Dermis blood vessel endothelial cell (primary cell): Measurements from ENCODE around the gene ITPR2. TPM values are rescaled to one million over a fixed set of nuclear protein-coding genes. Genes with fewer than 3 reads are reported as not detected.
"Not testable (repeated sequence)": the region's sequence is repeated elsewhere in the genome, so short reads cannot be mapped to it uniquely, and the experiment has no call there.

Experiments used
- DNase-seq: peaks from one replicate; pipeline ENCODE4 v3.0.0; 2010
- total RNA-seq: library from RNA; depleted of rRNA; stranded (reverse); fragments of >200 nt; gene quantifications from 2 replicates; pipeline ENCODE4 v1.2.3, GENCODE V29; 2014

The ITPR2 gene
- total RNA-seq, 1 donor from 2014 or later: 43.2 TPM

DNA sequence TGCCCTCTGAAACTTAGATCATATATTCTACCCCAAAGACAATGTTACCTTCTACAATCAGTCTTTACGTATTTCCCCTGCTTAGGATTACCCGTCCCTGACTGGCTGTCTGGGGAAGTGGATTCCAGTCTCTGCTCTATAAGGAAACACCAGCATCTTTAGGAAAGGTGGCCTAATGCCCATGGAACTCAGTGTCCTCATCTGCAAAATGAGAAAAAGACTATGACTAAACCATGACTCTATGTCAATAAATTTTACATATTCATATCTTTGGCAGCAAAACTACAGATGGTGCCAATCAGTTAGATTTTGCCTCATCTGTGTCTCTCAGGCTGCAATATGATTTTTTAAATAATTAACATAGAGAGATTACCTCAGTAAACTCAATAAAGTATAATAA lies 133.8 kb downstream of the ITPR2 start:
- DNase-seq: peak; percentile 31

DNA sequence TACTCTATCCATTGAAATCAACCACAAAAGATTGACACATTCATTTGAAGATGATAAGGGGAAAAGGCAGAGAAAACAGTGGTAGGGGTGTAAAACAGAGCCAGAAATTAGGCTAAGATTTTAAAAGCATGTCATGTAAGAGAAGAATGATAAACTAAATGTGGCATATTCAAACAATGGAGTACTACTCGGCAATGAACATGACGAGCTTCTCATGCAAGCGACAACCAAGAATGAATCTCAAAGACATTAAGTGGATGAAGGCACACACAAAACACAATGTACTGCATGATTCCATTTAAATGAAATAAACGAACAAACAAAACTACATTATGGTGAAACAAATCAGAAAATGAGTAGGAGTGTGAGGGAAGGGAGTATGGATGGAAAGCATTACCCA lies 134.8 kb downstream of the ITPR2 start:
- DNase-seq: no peak

DNA sequence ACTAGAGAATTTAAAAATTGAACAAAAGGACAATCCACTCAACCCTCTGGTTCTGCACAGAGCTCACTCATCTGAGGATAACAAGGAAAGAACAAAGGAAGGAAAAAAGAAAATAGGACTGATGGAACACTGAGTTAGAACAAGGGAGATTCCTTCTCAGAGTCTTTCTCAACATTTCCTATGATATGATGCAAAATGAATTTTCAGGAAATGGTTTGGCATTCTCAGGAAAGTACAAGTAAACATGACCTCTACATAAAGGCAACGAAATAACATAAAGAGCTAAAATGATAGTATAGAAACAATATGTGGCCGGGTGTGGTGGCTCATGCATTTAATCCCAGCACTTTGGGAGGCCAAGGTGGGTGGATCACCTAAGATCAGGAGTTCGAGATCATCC lies 135.8 kb downstream of the ITPR2 start:
- peak; percentile 64 for DNase-seq

DNA sequence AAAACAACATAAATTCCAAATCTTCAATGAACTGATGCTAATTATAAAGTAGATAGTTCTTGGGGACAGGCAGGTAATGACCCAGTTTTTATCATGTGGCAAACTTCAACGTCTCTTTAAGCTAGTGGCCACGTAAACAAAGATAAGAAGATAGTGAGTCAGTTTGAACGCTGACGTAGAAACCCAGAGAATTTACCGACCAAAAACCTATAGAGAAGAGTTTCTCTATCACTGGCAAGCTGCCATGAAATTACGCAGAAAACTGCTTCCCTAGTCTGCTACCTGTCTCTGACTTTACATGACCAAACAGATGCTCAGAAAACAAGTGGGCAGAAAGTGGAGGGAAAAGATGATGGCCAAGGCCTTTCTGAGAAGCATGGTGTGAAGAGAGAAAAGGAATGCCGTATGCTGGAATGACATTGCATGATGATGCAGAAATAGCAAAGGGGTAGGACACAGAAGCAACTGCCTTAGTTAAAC lies 136.3 kb downstream of the ITPR2 start:
- peak; percentile 64 for DNase-seq

DNA sequence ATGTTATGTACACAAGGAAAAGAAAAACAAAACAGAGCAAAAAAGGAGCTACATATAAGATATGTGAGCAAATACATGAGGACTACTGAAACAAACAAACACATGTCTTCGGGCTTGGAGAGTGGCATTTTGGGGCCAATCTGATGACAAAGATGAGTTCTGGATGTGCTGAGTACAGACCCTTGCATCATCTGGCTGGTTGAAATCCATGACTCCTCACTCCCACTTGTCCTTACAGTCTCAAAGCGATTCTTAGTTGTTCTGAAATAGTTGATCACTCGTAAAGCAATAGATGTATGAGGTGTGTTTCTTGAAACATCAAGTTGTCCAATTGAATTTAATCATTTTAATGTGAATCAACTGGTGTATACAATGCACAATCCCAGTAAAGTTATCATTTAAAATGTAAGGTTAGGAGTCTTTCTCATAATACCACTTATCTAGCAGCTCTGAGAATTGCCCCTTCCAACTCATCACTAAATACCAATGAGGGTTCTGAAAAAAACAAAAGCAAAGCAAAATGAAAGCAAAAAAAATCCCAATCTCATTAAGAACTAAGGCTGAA lies 136.9 kb downstream of the ITPR2 start:
- DNase-seq: no peak

DNA sequence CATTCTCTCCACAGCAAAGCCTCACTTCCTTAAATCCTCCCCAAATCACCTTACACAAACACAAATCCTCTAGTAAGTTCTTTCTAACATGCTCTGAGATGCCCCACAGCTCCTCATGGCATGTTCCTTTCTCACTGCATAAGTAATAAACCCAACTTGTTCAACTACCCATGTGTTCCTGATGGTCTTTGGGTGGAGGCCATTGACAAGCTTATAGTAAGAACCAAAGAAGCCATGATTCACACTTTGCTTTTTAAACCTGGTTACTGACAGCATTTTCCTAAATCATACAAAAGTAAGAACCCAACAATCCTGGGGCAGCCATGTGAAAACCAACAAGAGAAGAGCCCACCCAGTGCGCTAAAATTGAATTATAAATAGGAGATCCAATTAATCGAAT lies 138.6 kb downstream of the ITPR2 start:
- no peak for DNase-seq

DNA sequence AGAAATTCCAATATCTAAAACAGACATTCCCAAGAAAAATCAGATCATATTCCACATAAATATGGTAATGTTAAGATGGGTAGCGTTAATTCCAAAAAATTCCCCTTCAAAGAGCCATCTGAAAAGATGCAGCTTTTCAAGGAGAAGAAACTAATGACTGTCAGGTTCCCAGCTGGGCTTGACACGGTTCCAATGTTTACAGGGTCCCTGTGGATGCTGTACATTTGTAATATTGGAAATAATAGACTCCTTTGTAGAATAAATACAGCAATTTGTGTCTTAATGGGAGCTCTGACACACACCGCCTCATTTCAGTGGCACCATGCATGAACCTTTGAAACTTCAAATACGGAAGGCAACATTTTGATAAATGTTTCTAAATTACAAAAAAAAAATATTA lies 140.6 kb downstream of the ITPR2 start:
- no peak for DNase-seq

DNA sequence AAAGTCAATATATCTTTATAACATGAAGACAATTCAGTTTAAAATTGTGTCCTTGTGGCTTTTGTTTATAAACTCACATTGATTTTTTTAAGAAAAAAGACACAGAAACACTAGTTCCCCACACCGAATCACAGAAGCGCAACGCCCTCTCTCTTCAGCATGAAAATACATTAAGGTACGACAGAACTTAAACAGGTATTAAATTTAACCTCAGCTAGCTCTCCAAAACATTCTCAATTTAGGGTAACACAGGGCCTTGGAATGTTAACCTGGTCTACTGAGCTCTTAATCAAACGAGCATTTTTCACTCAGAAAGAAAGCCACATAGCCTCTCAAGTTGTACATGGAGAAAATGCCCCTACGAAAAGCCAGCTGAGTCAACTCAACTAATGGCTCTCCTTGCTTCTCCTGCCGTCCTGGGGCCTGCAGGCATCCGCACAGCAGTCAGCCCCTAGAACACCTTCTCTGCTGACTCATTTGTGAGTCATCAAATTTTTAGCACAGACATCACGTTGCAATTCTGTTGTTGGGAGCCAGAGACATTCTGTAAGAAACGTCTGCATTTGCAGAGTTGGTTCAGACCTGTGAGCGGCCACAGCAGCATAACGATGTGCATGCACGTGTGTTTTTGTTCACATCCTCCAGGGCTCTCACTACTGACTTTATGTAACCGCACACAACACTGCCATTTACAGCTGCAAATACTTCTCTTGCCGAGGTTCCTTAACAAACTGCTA lies 141.6 kb downstream of the ITPR2 start:
- peak; percentile 95 for DNase-seq

DNA sequence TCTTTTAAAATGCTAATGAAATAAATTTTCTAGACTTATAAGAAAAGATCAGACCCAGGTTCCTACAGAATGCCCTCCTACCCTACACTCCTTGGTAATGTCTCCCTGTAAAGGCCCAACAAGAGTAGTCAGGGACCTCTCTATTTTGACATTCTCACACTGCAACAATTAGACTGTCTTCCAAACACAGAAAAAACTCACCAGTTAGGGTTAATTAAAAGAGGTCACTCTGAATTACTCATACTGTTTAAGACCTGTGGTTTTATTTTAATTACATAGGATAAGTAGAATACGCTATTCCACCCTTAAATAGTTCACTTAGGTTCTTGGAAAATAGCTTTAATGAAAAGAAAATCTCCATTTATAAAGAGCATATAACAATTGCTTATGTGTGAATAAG lies 142.4 kb downstream of the ITPR2 start:
- DNase-seq: no peak

DNA sequence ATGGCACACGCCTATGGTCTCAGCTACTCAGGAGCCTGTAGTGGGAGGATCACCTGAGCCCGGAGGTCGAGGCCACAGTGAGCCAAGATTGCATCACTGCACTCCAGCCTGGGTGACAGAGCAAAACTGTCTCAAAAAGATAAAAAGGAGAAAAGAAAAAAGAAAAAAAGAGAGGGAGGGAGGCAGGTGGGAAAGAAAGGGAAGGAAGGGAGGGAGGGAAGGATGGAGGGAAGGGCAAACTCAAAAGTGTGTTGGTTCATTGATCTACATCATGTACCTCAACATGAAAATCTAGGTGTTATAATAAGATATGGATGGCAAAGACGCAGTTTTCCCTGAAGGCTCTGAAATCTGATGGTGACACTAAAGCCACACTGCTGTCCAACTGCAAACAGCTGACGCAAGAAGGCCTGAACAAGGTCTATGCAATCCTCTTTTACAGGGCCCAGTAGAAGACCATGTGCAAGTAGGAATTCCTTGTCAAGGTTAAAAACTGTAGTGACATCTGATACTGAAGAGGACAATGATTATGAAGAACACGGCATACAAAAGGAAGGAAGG lies 143.6 kb downstream of the ITPR2 start:
- peak; percentile 21 for DNase-seq

DNA sequence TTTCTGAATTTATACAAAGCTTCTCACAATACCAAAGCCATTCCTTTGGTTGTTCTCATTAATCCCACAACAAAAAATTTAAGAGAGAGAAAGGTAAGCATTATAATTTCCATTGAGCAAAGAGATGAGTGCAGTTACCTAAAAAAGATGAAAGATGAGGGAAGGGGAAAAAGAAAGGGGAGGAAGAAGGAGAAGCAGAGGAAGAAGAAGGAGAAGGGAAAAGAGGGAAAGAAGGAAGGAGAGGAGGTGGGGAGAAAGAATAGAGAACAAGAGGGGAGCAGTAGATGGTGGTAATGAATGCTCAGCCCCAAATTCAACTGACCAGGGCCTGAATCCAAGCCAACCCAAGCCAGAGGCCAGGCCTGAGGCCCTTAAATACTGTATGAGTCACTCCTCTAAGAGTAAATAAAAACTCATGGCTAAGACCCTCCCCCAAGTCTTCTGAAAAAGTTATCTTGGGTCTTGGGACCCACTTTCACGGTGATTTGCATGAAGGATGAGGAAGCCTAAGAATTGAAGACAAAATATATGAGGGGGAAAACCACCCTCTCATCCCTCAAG lies 144.6 kb downstream of the ITPR2 start:
- no peak for DNase-seq

DNA sequence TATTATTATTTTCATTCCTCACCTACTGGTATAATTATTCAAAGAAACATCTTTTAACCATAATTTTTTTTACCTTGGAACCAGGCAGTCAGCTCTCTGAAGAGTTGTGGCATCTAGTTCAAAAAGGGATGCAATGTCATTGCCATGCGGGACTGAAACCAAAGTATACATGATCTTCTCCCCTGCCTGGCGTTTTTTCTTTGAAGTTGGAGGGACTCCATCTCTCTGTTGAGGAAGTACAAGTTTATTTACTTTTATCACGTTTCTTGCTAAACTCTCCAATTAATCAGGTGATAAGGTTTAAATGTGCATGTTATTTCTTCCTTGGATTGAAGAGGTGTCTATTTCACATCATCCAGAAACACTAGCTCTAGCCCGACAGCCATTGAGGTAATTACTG lies 146.6 kb downstream of the ITPR2 start:
- no peak for DNase-seq

DNA sequence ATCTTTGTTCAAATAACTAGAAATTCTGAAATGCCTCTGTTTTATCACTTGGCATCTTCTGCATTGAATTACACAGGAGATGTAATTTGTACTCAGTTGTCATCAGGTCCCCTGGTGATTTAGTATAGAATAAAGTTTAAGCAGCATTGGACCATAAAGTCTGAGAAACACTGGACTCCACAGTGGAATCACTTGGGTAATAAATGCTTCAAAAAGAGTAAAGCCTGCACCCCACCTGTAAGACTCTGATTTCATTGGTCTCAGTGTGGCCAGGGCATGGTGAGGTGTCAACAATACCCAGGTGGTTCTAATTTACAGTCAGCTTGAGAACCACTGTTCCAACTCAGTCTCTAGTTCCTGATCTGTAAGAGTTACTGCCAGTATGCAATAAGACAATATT lies 148.9 kb downstream of the ITPR2 start:
- DNase-seq: no peak

DNA sequence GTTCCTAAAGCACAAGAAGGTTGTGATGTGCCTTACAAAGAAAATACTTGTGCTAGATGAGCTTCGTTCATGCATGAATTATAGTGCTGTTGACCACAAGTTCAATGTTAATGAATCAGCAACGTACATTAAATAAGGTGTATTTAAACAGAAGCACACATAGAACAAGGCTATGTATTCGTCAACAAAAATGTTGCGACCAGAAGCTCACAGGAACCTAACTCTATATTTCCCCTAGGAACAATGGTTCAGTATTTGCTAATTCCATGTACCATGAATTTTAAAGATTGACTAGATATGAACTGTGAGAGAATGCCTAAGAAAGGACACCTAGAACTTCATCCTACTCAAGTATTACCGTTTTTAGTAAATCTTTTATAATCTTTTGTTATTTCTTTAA lies 149.6 kb downstream of the ITPR2 start:
- DNase-seq: no peak

DNA sequence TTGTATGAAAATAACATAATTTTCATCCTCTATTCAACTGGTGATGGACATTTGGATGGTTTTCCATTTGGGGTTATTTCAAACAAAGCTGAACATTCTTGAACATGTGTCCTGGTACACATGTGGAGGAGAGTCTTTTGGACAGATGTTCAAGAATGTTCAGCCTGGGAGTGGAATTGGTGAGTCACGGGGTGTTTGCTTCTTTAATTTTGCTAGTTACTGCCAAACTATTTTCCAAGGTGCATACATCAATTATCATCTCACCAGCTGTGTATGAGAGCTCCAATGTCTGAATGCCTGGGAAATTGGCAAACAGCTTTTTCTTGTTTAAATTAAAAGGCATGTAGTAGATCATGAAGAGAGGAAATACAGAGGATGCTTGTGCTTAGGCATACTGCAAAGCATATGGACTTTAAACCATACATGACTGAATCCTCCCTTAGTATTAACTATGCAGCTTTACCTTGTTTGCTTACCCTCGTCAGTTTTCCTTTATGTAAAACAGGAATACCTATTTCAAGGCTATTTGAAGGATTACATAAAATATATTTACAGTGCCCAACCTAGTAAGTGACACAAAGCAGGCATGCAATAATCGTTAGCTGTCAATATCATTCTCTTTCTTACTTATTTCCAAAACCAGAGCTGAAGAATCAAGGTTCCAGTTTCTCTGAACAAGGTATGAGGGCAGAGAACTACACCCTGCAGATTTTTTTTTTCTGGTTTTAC lies 152.1 kb downstream of the ITPR2 start:
- peak; percentile 46 for DNase-seq

DNA sequence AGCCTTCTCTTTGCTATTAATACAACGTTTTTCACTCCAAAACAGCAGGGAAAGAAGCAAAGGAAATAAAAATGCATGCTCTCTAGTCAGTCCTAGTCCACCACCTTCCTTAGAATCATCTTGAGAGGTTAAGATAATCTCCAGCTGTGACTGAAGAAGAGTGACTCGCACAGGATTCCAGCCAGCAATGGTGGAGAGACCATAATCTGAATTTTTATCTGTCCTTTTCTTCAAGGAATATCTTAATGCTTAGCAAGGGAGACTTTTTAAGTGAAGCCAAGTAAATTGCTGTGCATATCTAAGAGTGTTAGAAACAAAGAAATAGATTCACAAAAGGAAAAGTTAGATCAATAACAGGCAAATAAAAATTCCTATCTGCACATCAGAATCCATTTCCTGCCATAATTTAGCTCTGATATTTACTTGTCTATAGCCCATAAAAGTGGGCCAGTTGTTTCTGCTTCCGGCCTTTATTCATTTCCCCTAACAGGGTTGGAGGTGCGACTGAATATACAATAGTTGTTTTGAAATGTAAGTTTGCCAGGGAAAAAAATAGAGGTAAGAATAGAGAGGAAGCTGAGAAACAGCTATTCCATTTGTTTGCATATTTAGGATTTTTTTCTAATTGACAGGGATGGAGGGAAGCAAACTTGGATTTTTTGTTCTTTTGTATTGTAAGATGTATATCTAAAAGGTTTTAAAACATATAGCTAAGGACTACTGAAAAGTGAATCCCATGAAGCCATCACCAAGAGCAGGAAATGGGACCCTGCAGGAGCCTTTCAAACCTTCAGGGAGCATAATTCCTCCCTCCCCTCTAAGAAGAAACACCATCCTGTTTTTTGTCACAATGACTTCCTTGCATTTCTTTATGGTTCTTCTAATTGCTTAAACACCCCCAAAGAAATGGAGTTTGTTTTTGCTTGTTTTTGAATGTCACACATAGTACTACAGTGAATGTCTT lies 154.0 kb downstream of the ITPR2 start:
- peak; percentile 62 for DNase-seq

DNA sequence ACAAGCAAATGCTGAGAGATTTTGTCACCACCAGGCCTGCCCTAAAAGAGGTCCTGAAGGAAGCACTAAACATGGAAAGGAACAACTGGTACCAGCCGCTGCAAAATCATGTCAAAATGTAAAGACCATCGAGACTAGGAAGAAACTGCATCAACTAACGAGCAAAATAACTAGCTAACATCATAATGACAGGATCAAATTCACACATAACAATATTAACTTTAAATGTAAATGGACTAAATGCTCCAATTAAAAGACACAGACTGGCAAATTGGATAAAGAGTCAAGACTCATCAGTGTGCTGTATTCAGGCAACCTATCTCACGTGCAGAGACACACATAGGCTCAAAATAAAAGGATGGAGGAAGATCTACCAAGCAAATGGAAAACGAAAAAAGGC lies 161.5 kb downstream of the ITPR2 start:
- DNase-seq: not testable (repeated sequence)

DNA sequence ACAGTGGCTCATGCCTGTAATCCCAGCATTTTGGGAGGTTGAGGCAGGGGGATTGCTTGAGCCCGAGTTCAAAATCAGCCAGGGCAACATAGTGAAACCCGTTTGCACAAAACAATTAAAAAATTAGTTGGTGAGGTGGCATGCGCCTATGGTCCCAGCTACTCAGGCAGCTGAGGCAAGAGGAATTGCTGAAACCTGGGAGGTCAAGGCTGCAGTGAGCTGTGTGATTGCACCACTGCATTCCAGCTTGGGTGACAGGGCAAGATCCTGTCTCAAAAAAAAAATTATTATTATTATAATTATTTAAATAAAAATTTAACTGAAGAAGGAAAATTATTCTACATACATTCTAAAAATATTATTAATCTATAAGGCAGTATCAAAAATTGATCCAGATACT lies 164.1 kb downstream of the ITPR2 start:
- no peak for DNase-seq

DNA sequence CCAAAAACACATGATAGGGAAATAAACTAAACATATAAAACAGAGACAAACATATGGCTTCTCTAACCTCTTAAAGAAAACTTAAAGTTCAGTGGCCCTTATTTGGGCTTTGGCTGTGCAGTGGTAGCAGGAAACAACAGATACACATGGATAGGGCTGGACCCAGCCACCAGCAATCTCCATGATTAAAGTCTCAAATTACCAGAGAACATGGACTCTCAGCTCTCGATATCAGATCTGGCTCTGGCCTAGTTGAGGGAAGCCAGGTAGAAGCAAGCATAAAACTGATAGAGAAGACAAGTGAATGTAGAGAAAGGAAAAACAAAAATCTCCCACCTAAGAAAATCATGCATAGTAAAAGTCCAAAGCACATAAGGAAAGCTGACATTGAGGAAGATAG lies 164.8 kb downstream of the ITPR2 start:
- no peak for DNase-seq

DNA sequence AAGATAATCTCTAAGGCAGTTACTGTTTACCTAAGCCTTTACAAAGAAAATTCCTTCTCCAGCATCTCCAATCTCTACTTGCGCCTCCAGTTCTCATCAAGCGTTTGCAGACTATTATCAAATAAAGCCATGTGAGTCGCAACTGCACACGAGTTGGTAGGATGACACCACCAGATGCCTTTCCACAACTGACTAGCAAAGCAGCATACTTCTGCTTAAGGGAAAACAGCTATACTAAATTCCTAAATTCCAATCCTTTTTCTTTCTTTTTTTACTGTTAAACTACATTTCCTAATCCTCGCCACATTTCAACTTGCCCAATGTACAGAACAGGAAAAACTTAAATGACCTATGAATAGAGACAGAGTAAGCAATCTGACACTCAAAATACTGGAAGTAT lies 166.7 kb downstream of the ITPR2 start:
- DNase-seq: no peak

DNA sequence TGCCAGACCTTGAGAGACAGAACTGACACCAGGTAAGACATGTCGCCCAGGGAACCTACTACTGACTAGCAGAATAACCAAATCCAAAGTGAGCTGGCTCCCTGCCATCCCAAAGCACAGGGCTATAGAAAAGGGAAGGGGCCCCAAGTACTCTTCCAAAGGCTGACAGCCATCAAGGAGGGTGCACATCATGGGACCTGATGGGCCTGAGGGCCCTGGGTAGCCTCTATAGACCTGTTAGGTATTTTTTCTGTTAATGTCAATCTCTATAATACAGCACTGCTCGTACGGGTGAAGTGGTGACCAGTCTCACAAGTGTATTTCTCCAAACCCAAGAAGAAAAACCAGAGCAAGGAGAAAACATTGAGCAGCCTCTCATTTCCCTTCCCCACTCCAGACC lies 171.6 kb downstream of the ITPR2 start:
- DNase-seq: no peak

DNA sequence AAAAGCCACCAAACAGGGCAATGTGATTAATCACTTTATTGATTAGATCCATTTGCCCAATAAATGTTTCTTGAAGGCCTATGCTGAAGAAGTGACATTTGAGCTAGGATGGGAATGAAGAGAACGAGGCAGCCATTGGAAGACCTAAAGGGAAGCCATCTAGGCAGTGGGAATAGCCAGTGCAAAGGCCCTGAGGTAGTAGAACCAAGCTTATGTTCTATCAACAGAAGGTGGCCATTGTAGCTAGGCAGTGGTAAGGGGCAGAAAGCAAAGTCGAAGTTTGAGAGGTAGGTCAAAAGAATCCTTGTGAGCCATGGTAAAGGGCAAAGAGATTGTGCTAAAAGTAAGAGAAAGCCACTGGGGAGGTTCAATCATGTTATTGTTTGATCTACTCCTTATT lies 173.1 kb downstream of the ITPR2 start:
- no peak for DNase-seq
